GM18868 (cell line): ENCODE measurements around the gene MLLT10.

Experiments used
- ATAC-seq: cut with Tn5 transposase; IDR thresholded peaks from one replicate; pipeline ENCODE4 v1.9.1; 2021; ENCODE audit warnings: mild to moderate bottlenecking, moderate library complexity; ENCODE audit not compliant: unreplicated experiment

The MLLT10 gene

GRCh38 chr10:21759232-21759631 is 225.2 kb downstream of the MLLT10 start:
- ATAC-seq = no peak

GRCh38 chr10:21760332-21760731 is 226.3 kb downstream of the MLLT10 start:
- no peak for ATAC-seq

- no peak for ATAC-seq
Measured at GRCh38 chr10:21764466-21765189, 230.6 kb downstream of the MLLT10 start.

GRCh38 chr10:21769041-21769440 is 235.0 kb downstream of the MLLT10 start:
- no peak for ATAC-seq

GRCh38 chr10:21771219-21771618 is 237.2 kb downstream of the MLLT10 start:
- ATAC-seq = no peak

- no peak for ATAC-seq
Measured at GRCh38 chr10:21776883-21777282, 242.9 kb downstream of the MLLT10 start.

- no peak for ATAC-seq
Measured at GRCh38 chr10:21791276-21791675, 257.2 kb downstream of the MLLT10 start.
